Muscle of back (tissue), 11 donors: ENCODE results near the gene NHLRC4. TPM values are rescaled to one million over a fixed set of nuclear protein-coding genes. Genes with fewer than 3 reads are reported as not detected.

Source experiments
- DNase-seq, 3 donors: peaks; one replicate each; pipeline versions ENCODE4 v3.0.0 to v3.0.0-alpha.2; 2013
- polyA plus RNA-seq, 10 donors: library from polyadenylated mRNA; unstranded; fragments of 120-200 nt; gene quantifications; one replicate each; pipeline ENCODE4 v1.2.1, GENCODE V29; 2013; ENCODE audit not compliant: insufficient read length in 10 of 10

The NHLRC4 gene
- polyA plus RNA-seq, 10 donors: 0.77 to 1.5 (median 0.98) TPM

DNA sequence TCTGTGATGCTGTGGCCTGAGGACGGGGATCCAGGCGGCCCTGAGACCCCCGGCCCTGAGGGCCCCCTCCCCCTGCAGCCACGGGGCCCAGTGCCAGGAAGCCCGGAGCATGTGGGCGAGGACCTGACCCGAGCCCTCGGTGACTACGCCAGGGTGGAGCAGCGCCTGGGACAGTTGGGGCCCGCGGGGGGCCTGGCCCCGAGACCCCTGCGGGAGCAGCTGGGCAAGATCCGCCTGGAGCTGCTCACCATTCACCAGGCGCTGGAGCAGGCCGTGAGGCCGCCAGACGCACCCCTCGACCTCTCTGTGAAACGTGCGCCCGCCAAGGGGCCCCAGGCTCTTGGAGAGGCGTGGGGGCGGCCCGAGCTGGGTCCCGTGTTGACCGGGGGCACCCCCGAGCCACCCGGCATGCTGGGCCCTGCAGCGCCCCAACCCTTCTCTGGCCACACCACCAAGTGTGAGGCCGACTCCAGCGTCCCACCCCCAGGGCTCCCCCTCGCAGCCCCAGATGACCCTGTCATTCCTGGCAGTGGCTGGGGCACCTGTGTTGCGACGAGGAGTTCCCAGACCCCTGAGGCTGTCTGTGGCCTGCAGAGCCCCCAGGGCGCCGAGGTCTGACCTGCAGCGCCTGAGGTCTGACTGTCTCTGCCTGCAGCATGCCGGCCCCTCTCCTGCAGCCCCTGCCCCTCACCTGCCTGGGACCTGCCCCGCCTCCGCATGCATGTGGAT is 2.0 kb upstream of the NHLRC4 start:
- DNase-seq: no peak

DNA sequence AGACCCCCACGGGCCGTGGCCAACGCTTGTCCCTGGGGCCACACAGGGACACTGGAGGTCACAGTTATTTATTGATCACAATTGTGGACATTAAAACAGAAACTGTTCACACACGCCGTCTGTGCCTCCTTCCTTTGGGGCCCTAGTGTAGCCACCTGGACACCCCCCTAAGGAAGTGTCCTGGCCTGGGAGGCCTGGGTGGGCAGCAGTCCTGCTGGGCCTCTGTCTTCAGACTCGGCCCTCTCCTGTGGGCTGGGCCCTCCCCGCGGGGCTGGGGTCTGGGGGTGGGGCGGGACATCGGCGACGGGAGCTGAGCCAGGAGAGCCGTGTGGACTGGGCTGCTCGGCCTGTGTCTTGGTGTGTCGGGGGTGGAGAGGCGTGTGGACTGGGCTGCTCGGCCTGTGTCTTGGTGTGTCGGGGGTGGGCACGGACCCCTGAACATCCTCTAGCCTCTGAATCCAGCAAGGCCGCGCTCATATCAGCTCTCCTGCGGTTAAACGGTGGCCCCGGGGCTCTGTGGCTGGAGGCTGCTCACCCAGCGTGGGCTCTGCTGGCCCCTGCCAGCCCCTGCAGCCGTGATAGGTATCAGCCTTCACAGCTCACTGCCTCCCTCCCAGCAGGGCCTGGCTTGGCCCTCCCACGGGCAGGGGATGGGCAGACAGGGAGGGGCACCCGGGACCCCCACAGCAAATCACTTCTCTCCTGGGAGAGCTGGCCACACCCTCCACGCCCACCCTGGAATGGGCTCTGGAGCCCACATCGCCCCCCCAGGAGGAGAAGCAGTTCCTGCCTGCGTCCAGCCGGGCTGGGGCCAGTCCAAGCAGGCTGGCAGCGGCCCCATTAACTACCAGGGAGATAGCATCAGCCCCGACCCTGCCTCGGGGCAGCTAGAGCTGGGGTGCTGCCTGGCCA is 1.1 kb upstream of the NHLRC4 start:
- DNase-seq: no peak

DNA sequence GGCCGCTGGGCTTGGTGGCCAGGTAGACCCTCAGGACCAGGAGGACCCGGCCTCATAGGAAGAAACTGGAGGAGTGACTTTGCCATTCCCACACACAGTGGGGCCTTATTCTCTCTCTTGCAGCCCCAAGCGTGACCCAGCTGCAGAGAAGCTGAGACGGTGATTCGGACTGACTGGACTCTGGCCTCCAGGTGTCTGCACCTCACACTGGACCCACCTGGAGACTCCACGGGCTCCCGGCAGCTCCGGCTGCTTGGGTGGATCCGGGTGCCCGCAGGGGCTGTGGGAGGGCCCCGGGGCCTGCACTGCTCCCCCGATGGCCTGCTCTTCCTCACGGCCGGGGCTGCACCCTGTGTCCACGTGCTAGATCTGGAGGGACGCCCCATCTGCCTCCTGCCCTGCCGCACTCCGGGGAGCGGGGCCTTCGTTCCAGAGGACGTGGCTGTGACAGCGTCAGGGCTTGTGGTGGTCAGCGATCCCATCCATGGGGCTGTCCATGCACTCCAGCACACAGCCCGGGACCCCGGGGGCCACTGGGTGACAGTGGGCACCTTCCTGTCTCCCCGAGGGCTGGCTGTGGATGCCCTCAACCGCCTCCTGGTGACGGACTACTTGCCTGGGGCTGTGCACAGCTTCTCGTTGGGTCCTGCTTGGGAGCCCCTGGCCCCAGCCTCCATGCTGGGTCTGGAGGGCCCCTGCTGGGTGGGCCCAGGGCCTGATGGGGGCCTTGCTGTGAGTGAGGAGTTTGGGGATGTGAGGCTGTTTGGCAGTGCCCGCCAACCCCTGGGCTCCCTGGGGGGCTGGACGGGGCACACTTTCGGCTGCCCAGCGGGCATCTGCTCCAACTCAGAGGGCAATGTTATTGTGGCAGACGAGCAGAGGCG is 810 bp downstream of the NHLRC4 start:
- DNase-seq: no peak

DNA sequence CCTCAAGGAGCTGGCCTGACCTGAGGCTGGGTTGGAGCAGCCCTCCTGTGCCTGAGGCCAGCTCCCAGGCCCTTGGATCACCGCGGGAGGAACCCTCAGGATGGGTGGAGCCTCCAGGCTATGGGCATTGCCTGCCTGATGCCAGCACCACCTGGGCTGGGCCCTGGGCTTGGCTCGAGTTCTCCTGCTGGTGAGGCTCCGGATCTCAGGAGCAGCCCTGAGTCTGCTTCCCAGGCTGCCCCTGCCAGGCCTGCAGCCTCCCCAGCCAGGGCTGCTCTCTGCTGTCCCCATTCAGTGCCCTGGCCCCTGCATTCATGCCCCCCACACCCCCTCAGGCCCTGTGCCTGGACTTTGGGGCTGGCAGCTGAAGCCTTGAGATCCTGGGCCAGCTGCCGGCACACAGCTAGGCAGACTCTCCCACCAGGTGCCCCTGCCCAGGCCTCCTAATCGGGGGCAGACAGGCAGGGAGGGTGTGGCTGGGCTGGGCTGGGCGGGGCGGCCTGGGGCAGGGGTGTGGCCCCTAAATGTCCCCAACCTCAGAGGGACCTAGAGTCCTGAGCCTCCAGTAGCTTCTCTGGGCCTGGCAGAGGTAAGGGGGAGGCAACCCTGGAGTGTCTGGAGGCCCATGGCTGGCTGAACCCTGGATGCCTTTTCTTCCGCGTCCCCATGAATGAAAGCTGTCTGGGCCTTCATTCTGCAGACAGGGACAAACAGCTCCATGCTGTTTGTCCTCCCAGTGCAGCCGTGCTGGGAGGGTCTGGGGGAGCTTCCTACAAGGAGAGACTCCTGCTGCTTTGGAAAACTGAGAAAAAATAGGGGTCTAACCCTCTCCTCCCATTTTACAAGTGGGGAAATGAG is 1.8 kb downstream of the NHLRC4 start:
- no peak for DNase-seq

- peak; percentile 38 to 92 (median 67) for DNase-seq
Measured at GRCh38 chr16:569445-570254, 2.8 kb downstream of the NHLRC4 start, which contains the start of gene PIGQ. TSS of gene PIGQ (plus strand) at chr16:569968. CDS start at chr16:574075, 4,107 bp downstream.

DNA sequence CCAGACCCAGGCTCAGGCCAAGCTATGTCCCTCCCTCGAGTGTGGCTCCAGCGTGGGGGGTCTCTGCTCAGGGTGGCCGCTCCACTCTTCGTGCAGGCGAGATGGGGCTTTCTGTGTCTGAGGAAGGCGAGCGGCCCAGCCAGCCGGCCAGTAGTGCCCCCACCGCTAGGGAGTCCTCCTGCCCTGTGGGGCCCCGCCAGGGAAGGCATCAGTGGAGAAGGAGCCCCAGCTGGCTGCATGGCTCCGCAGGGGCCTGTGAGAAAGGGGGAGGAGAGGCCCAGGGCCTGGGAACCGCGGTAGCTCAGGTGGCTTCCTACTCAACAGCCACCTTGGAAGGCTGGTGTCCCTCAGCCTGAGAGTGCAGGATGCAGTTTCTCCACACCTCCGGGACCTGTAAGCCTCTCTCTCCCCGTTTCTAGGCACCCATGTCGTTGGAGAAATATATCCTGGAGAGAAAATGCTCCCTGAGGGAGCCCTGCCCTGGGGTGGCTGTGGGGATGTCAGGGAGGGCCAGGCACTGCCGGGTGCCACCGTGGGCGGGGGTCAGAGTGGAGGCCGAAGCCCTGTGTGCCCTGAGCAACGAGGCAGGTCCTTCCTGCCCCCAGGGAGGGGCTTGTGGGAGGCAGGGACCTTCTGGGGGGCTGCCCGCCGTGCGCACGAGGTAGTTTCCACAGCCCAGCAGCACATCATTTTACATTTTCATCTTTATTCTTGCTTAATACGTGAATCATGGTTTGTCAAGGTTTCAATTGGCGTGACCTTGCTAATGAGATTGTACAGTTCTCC is 6.3 kb downstream of the NHLRC4 start:
- DNase-seq: no peak

- DNase-seq: no peak
Measured at GRCh38 chr16:574021-574760, 7.4 kb downstream of the NHLRC4 start.

DNA sequence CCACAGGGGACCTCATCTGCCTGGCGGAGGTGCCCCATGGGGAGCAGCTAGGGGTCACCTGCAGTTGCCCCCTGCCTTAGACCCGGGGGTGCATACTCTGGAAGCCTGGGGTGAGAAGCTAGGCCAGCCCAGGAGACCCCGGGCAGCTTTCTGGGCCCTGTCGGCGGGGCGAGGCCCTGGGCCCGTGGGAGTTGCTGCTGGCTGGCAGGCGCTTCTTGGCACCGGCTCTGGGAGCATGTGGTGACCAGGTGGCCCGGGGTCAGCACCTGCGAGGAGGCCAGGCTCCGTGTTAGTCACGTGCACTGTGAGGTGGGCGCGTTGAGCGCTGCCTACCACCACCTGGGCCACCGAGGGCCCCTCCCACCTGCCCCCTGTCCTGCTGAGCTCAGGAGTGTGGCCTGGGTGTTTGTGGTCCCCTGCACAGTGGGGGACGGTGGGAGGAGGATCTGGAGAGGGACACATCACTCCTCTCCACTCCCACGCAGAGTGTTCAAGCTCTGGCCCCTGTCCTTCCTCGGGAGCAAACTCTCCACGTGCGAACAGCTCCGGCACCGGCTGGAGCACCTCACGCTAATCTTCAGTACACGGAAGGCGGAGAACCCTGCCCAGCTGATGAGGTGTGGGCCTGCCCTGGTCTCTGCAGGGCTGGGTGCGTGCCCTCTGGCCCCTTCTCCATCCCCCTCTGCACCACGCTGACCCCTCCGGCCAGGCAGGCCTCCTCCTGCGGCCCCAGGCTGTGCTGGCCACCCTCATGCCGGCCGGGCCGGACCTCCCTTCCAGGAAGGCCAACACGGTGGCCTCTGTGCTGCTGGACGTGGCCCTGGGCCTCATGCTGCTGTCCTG is 8.8 kb downstream of the NHLRC4 start:
- no peak for DNase-seq

DNA sequence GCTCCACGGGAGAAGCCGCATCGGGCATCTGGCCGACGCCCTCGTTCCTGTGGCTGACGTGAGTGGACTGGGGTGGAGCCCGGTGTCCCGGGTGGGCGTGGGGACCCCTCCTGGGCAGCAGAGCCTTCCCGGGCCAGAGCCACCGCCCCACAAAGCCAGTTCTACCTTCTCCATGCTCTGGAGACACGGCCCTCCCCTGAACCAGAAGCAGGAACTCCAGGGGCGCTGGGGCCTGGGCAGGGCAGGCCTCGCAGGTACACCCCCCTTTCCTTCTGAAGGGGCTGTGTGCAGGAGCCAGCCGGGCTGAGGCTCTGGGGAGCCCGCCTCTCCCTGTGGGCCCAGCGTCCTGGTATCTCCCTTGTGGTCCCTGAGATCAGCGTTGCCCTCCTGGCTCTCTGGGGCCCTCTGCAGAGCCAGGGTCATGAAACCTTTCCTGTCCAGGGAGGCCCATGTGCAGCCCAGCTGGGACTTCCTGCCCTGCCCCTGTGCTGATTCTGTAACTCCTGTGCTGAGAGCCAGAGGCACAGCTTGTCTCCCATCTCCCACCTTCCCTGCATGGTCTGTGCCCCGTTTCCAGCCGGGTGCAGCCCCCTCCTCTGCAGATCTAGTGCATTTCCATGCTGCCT is 9.5 kb downstream of the NHLRC4 start:
- DNase-seq: no peak

DNA sequence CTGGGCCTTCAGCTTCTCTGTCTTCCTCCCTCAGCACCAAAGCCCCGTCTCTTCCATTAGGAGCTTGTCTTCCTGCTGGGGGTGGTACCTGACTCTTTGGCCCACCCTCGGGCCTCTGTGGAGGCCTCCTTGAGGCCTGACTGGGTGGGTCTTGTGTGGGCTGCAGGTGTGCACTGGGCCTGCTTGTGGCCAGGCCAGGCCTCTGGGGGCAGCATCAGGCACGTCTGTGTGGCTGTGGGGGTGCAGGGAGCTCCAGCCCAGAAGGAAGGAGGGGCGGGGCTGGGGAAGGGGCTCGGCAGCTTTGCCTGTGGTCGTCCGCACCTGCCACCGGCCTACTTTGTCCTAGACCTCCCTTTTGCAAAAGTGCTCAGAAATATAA is 10.0 kb downstream of the NHLRC4 start:
- no peak for DNase-seq

GRCh38 chr16:577796-578195 is 11.0 kb downstream of the NHLRC4 start:
- DNase-seq: no peak

DNA sequence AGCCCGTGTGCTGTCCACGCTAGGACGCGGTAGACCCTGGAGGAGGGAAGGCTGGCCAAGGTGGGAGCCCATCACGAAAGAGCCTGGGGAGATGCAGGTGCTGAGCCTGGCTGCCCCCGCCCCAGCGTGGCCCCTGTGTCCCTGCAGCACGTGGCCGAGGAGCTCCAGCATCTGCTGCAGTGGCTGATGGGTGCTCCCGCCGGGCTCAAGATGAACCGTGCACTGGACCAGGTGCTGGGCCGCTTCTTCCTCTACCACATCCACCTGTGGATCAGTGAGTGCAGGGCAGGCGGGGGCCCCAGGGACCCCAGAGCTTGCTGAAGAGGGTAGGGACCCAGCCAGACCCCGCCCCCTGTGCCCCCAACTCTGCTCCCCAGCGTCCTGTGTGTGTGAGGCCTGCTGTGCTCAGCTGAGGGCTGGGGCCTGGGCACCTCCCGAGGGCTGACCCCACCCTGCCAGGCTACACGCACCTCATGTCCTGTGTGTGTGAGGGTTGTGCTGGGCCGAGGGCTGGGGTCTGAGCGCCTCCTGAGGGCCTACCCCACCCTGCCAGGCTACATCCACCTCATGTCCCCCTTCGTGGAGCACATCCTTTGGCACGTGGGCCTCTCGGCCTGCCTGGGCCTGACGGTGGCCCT is 11.5 kb downstream of the NHLRC4 start:
- DNase-seq: no peak

- DNase-seq: peak; percentile 41 to 76 (median 53)
Measured at GRCh38 chr16:578870-579405, 12.1 kb downstream of the NHLRC4 start.

GRCh38 chr16:580141-580945 is 13.5 kb downstream of the NHLRC4 start:
- DNase-seq: no peak

- no peak for DNase-seq
Measured at GRCh38 chr16:580946-581498, 14.2 kb downstream of the NHLRC4 start.
